ENCODE results near the gene RPL5.
A peak's percentile ranks its signal among the peaks of the same experiment; 100 is the strongest.

RPL5 gene

DNA sequence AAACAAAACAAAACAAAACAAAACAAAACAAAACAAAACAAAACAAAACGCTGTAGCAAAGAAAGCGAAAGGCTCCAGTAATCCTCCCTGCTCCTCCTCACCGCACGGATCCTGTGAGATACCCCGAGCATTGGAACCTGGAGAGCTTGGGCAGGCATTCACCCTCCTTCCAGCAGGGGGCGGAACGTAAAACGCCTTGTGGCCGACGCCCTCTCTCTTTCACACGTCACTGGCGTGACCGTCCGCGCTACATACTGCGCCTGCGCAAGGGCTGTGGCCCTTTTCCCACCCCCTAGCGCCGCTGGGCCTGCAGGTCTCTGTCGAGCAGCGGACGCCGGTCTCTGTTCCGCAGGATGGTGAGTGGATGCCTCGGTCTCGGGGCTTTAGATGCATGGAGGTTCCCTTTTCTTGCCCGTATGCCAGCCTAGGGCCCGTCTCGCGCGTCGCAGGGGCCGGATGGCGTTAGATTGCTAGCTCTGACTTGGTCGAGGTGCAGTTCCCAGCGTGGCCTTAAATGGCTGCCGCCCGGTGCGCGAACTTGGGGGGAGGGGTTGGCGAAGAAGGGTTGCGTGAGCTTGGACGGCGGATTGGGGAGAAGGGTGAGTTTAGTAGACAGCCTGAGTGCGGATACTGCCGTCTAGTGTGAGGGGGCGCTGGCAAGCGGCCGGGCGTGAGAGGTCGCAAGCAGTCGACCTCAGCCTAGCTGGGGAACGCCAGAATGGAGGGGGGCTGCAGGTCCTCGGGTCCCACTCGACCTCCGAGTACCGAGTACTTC, at the start of gene RPL5:
Gene RPL5, plus strand, starts transcription at position 279 of the 775 bp plus-strand sequence. Its CDS starts 75 bp downstream, at position 354.
- peak; percentile 98 for DNase-seq

DNA sequence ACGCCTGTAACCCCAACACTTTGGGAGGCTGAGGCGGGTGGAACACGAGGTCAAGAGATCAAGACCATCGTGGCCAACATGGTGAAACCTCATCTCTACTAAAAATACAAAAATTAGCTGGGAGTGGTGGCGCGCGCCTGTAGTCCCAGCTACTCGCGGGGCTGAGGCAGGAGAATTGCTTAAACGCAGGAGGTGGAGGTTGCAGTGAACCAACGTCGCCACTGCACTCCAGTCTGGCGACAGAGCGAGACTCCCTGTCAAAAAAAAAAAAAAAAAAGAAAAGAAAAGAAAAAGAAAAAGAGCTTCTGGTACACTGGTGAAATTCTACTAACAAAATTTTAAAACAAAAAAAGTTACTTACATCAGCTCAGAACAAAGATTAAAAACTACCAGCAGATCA, 48.3 kb upstream of the RPL5 start:
- peak; percentile 28 for DNase-seq

DNA sequence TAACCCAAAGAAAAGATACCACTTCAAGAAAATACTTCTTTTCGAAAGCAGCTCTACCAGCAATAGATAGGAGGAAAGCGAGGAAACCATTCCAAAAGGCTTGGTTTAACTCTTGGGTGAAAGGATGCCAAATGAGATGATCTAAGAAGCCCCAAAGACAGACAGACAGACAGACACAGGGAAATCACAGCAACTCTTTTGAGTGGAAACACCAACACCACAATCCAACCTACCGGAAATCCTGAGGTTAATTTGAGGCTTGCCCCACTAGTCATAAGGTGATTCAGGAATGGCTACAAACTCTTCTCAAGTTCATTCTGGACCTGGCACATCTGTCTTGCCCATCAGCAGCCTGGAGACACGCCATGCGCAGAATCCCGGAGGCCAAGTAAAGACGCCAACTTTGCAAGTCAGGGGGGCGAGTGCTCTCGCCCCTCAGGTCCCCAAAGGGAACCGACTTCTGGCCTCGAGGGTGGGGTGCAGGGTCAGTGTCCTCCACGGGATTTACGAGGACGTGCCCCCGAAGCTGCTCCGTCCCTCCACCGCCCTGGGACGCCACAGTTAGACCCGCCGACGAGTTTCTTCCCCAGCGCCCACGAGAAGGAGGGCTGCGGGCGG, 47.7 kb upstream of the RPL5 start:
- DNase-seq, result peak; percentile 76

DNA sequence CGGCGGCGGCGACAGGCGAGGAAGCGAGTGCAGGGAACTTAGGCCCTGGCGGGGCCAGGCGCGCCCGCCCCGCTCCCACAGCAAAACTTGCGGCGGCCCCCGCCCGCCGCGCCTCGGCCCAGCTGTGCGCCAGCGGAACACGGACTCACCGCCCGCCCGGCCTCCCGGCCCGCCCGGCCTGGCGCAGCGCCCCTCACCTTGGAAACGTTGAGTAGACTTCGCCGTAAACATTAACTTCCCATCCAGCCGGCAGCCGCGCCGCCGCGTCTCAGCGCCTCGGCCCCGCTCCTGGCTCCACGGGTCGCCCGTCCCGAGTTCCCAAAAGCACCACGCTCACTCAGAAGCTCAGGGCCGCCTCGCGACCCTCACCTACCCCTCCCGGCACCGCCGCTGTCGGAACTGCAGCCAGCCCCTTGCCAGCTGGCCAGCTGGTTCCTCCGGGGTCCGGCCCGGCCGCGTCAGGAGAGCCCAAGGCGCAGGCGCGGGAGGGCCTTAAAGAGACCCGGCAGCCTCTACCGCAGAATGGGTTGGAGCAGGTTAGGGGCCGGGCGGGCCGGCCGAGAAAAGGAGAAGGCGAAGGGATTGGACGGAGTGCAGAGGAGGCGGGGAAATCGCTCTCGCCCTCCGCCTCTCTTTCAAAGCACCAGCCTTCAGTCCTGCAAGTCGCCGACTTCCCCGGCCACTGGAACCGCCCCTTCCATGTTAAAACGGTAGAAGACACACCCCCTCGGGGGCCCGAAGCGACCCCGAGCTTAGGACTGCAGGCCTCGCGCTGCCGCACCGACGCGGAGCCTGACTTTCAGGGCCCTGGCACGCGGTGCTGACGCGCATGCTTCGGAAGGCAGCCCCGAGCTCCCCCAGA, 47.0 kb upstream of the RPL5 start, which contains the start of gene EVI5:
Gene EVI5, minus strand, starts transcription at position 470 of the 862 bp plus-strand sequence. CDS start 48,562 bp downstream, outside the sequence.
- DNase-seq, result peak; percentile 98

DNA sequence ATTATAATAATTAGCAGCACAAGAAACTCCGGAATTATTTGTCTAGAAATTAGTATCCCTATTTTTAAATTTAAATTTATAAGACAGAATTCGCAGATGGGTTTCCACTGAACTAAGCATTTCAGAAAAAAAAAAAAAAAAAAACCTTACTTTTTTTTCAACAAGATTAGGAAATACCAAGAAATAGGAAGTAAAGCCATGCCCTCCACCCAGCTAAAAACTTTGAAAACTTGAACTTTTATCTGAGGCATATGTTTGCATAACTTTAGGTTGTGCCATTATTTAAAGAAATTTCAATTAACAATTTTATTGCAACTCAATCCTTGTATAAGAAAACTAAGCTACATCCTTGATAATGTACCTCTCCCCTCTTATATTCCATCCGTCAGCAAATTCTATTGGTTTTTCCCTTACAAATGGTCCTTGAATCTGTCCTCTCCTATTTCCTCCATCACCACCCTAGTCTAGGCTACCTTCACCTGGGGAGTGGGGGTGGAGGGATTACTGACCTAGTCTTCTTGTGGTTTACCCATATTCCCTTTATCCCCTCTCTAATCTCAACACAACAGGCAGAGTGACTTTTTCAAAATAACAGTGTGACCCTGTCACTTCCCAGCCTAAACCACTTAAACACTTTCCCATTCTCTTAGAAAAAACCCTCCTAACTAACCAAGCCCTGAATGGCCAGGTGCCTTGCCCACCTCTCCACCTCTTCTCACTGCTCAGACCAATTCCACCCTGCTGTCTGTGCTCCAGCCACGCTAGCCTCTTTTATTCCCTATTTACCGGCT, 45.5 kb upstream of the RPL5 start:
- DNase-seq, result no peak

DNA sequence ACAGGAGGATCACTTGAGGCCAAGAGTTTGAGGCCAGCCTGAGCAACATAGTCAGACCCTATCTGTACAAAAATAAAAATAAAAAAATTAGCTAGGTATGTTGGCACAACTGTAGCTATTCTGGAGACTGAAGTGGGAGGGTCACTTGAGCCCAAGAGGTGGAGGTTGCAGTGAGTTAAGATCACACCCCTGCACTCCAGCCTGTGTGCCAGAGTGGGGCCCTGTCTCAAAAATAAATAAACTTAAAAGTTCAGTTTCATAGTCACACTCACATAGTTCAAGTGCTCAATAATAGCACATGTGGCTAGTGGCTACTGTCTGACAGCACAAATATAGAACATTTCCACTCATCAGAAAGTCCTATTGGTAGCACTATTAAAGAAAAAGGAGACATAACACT, 41.8 kb upstream of the RPL5 start:
- DNase-seq, result no peak

DNA sequence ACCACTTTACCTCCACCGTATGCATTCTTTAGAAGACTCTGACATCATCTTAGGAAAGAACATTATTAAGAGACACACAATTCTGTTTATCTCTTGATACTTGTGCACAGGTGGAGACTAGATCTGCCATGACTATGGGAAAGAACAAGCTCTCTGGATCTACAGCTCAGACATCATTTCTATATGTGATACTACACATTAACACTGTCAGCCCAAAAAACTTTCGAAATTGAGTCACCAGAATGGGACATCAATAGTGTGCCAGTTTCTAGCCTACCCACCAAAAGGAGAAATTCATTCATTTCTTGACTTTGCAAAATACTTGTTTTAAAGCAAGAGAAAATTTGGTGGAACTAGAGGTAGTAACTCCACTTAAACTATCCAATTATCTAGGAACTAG, 41.0 kb upstream of the RPL5 start:
- DNase-seq, result no peak

DNA sequence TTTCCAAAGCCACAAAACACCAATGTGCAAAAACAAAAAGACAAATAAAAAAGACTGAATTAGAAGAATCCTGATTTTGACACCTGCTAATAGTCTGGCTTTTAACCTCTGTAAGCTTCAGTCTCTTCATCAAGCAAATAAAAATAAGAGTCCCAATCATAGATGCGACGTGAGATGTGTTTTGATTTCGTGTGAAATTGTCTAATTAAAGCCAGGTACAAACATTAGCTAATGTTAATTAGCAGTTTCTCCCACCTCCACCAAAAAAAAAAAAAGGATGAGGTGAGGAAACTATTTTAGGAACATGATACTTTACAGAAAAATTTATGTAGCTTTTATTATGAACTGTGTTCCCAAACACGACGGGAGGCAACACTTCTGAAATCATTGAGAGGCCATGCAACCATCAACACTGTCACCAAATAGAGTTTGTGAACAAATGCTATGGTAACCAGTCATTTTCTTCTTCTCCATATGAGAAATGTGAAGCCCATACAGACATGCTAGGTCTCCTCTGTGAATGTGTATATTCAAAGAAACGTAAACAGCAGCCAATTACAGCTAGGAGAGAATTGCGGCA, 40.3 kb upstream of the RPL5 start:
- no peak for DNase-seq

DNA sequence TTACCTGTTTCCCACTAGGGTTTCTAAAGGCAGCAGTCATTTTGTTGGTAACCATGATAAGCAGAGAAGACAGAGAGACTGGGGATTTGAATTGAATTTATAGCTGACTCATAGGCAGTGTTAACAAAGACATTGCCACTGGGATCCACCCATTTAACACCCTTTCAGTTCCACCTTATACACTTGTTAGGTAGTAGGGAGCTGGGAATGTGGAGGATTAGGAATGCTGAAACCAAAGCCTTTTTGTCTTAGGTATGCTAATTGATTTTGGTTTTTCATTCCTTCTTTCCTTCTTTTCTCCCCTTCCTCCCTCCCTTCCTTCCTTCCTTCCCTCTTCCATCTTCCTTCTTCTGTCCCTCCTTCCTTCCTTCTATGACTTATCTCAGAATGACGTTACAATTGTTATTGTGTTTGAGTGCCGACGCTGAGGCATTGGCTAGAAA, 39.5 kb upstream of the RPL5 start:
- no peak for DNase-seq

DNA sequence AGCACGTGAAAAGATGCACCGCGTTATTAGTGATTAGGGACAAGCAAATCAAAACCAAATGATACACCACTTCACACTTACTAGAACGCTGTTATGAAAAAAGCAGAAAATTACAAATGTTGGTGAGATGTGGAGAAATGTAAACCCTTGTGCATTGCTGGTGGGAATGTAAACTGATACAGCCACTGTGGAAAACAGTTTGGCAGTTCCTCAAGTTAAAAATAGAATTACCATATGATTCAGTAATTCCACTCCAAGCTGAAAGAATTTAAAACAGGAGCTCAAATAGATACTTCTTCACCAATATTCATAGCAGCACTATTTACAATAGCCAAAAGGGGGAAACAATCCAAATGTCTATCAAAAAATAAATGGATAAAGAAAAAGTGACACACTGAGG, 36.7 kb upstream of the RPL5 start:
- DNase-seq, result no peak

DNA sequence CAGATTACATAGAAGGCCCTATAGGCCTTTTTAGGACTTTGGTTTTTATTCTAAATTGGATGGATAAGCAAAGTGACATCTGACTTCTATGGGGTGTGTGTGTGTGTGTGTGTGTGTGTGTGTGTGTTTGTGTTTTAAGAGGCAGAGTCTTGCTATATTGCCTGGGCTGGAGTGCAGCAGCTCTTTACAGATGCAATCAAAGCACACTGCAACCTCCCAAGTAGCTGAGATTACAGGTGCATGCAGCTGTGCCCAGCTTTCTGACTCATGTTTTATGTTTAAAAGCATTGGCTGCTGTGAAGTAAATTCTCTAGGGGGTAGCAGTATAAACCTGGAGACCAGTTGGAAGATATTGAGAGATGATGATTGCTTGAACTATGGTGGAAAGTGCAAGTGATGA, 34.5 kb upstream of the RPL5 start:
- no peak for DNase-seq

DNA sequence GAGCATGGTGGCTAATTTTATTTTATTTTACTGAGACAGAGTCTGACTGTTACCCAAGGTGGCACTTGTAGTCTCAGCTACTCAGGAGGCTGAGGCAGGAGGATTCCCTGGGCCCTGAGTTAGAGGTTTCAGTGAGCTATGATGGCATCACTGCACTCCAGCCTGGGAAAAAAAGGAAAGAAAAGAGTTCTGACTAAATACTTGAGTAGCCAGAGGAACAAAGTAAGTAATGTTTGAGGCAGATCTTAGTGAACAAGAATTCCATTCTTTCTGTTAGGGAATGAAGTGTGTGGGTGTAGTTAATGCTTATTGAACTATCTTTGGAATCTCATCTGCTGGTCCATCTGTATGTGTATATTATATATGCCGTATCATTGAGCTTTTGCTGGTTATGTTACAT, 33.9 kb upstream of the RPL5 start:
- no peak for DNase-seq

DNA sequence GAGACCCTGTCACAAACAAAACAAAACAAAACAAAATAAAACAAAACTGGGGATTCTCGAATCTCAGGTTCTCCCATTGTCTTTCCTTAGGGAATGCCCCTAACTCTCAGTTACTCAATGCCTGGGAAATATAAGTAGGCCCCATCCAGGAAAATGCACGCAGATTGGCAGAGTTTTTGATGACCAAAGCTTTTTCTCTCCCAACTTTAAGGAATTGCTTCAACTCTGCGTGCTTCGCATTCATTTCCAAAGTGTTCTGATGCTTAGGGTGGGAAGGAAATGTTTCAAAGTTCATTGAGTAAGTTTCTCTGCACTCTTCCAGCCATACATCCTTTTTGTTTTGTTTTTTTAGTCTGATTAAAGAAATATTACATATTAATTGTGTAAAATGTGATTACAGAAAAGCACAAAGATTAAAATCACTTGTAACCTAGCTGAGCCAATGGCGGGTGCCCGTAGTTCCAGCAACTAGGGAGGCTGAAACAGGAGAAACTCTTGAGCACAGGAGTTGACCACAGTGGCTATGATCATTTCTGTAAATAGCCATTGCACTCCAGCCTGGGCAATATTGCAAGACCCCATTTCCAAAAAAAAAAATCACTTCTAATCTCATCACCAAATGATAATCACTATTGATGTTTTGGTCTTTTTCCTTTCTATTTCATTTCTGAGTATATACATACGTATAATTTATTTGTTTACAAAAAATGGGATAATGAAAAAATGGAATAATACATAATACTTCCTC, 28.5 kb upstream of the RPL5 start:
- DNase-seq, result no peak

DNA sequence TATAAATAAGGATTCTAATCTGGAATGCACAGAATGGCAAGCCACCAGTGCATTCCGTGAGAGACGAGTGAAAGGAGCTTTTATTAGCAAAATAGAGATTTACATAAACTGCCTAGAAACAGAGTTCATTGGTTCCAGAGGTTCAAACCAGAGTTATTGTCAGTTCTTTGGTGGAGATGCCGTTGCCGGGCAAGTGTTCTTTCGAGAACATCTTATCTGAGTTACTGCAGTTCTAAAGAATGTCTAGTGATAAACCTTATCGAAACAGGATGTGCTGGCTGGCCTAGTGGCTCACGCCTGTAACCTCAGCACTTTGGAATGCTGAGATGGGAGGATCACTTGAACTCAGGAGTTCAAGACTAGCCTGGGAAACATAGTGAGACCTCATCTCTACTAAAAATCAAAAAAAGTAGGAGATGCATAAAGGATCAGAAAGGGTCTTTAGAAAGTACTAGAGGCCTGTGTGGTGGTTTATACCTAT, 27.1 kb upstream of the RPL5 start:
- peak; percentile 28 for DNase-seq

DNA sequence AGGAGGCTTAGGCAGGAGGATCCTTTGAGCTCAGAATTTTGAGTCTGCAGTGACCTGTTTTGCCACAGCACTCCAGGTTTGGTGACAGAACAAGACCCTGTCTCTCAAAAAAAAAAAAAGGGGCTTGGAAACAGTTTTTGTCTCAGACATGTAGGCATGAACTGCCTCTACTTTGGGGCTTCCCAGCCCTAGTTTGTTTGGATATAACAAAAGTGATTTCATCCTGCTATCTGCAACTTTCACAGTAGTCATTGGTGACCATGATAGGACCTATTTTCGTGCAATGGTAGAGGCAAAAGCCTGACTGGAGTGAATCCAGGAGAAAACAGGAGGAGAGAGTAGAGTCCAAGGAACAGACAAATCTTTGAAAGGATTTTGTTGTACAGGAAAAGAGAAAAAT, 26.6 kb upstream of the RPL5 start:
- no peak for DNase-seq

DNA sequence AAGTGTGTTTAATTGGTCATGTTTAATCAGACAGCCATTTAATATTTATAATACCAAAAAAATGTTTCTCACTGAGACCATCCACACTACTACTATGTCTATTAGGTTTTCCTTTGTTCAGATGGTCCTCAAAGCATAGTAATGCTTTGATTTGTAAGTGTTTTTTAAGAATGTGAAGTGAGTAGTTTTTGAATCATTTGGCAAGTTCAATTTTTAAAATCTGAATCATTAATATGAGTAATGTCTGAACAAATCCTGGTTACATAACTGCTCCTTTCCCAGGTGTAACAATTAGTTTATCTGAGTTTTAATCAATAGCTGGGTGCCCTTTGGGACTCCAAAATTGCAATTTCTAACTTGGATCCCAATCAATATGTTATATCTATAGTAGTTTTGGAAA, 23.5 kb upstream of the RPL5 start:
- no peak for DNase-seq

DNA sequence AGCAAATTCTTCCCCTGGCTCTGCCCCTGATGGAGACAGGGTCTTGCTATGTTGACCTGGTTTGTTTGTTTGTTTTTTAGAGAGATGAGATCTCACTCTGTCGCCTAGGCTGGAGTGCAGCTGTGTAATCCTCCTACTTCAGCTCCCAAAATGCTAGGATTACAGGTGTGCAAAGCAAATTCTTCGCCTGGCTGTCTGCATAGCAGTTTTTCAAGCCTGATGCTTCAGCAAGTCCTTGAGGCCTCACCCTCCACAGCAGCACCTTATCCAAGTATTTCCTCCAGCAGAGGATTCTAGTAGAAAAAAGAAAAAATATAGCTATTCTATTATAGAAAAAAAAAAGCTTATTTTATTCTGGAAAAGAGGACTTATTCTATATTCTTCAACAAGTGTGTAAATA, 15.1 kb upstream of the RPL5 start:
- no peak for DNase-seq

DNA sequence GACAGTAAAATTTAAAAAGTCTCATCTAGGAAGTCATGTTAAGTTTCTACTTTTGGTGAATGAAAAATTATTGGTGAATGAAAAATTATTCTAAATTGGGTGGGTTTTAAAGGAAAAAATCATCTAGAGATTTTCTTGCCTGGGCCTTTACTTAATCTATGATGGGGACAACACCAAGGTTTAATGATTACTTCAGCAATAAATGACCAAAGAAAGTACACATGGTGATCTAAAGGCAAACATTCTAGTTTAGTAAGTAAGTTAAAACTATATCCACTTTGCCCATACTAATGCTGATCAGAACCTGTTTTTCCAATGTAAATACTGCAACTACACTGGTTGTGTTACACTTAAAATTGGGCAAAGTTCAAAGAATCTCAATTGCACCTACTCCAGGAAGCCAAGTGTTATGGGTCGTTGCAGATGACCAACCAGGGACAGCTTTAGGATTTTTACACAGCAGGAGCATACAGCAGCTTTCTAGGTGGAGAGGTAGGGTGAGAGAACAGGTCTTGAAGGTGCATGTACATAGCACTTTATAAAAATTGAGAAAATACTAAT, 14.6 kb upstream of the RPL5 start:
- DNase-seq, result no peak

DNA sequence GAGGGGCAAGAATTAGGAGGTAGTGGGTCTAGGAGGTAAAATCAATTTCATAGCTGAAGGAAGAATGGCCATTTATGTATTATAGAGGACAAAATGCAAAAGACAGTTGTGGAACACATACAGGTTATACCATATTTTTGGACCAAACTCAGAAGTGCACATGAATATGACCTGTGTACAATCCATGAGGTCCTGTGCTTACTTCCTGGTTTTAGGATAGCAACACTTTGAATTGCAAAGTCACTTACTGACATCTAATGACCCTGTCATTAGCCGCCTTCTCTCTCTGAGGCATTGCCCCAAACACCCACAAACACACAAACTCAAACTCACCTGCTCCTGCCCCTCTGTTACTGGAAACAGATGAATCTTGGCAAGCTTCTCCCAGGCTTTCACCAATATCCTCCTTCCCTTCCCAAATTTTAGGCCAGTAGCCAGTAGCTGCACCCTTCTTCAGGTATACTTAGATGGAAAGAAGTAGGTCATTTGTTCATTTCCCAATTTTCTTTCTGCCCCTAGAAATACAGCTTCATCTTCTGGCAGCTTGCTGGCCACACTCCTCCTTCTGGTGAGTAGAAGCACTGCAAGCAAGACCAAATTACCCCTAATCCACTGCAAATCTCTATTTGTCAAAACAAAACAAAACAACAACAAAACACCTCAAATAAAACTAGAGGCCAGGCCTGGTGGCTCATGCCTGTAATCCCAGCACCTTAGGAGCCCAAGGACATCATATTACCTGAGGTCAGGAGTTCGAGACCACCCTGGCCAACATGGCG, 13.7 kb upstream of the RPL5 start:
- DNase-seq, result no peak

DNA sequence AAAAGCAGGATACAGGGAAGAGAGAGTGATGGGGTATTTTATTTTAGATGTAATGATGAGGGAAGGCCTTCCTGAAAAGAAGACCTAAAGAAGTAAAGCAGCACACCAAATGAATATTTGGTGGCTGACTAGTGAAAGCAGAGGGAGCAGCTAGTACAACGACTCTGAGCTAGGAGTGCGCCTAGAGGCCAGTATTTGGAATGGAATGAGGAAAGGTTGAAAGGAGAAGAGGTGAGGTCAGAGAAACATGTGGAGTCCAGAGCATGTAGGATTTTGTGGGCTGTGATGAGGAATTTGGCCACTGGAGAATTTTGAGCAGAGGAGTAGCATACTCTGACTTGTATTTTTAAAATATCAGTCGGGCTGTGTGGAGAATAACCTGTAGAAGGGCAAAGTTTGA, 11.8 kb upstream of the RPL5 start:
- no peak for DNase-seq
